K562 (cell line): ENCODE results near the gene LPAR6.

ENCODE experiments used
- CTCF ChIP-seq, 3 experiments: IDR thresholded peaks in 2 of 3; conservative IDR thresholded peaks in 1 of 3; 2 replicates each; pipeline ENCODE4 v1.5.1; 2011 to 2012; ENCODE audit warnings: low read length in 3 of 3, mild to moderate bottlenecking in 3 of 3, control low read depth in 2 of 3, improper control_type of control experiment in 1 of 3, inconsistent platforms in 1 of 3, low read depth in 1 of 3, mixed read lengths in 1 of 3, moderate library complexity in 1 of 3; ENCODE audit not compliant: insufficient read depth in 2 of 3
- EZH2 ChIP-seq: IDR thresholded peaks from 2 replicates; pipeline ENCODE4 v1.6.1; 2012; ENCODE audit warnings: low read depth, mild to moderate bottlenecking, inconsistent platforms, low read length, borderline replicate concordance
- FUS ChIP-seq: fragments of 200-400 bp; formaldehyde crosslinking; optimal IDR thresholded peaks from 2 replicates; pipeline ENCODE3; 2017; ENCODE audit warnings: low read depth, low read length
- ILF3 ChIP-seq: fragments of 450-650 bp; IDR thresholded peaks from 2 replicates; pipeline ENCODE4 v1.6.1; 2018; ENCODE audit warnings: antibody characterized with exemption, mild to moderate bottlenecking, moderate library complexity, borderline replicate concordance
- PRDM10 ChIP-seq: fragments of 450-650 bp; IDR thresholded peaks from 2 replicates; pipeline ENCODE4 v1.6.1; 2018; ENCODE audit not compliant: partially characterized antibody
- SIX5 ChIP-seq, 2 experiments: IDR thresholded peaks; 2 replicates each; pipeline ENCODE4 v1.6.1; 2011; ENCODE audit warnings: low read length in 2 of 2, borderline replicate concordance in 1 of 2, low read depth in 1 of 2, mild to moderate bottlenecking in 1 of 2, moderate library complexity in 1 of 2; ENCODE audit not compliant: insufficient read depth in 1 of 2
- ZNF121 ChIP-seq: sonication (generic); formaldehyde crosslinking; conservative IDR thresholded peaks from 2 replicates; pipeline ENCODE4 v1.8.0; 2022; ENCODE audit warnings: missing genetic modification reagents
- ZNF695 ChIP-seq: fragments of 450-650 bp; formaldehyde crosslinking; IDR thresholded peaks from 2 replicates; pipeline ENCODE4 v1.4.0; 2020; ENCODE audit warnings: mild to moderate bottlenecking, moderate library complexity

GRCh38 chr13:48448959-48449614 lies 36.2 kb upstream of the LPAR6 start:
- no peak for TF ChIP-seq CTCF (IDR thresholded peaks at IDR 0.05 in 2 of 3, conservative IDR thresholded peaks at IDR 0.05 in 1 of 3; ENCODE audit: insufficient read depth in 2 of 3, low read depth in 1 of 3, low read length in 3 of 3)
- no peak for TF ChIP-seq EZH2
- no peak for TF ChIP-seq SIX5 (IDR thresholded peaks at IDR 0.05; ENCODE audit: borderline replicate concordance in 1 of 2, insufficient read depth in 1 of 2, low read depth in 1 of 2, low read length in 2 of 2)
- TF ChIP-seq ILF3 = no peak
- no peak for TF ChIP-seq FUS
- TF ChIP-seq ZNF121 (CRISPR knock-in tag) = no peak
- no peak for TF ChIP-seq ZNF695 (CRISPR knock-in tag)
- no peak for TF ChIP-seq PRDM10
